Mesenteric fat pad (tissue), 1 donor: ENCODE data around the gene MAST2. TPM values are rescaled to one million over a fixed set of nuclear protein-coding genes. Genes with fewer than 3 reads are reported as not detected.
"Not testable (repeated sequence)": the region's sequence is repeated elsewhere in the genome, so short reads cannot be mapped to it uniquely, and the experiment has no call there.

ENCODE experiments used
- DNase-seq: peaks from one replicate; pipeline ENCODE4 v3.0.0-alpha.2; 2020; ENCODE audit warnings: low spot score
- total RNA-seq: library from RNA; stranded (reverse); fragmentation: NEBNext Ultra II Directional; extraction: Animal tissue kit (Norgen Biotek cat#: 25700); gene quantifications from one replicate; pipeline ENCODE4 v1.2.1, GENCODE V29; 2021
- donor health status: DM: yes; HTN: yes; CAD: no.

The MAST2 gene
- total RNA-seq, 1 donor from 2014 or later: 24.8 TPM

DNA sequence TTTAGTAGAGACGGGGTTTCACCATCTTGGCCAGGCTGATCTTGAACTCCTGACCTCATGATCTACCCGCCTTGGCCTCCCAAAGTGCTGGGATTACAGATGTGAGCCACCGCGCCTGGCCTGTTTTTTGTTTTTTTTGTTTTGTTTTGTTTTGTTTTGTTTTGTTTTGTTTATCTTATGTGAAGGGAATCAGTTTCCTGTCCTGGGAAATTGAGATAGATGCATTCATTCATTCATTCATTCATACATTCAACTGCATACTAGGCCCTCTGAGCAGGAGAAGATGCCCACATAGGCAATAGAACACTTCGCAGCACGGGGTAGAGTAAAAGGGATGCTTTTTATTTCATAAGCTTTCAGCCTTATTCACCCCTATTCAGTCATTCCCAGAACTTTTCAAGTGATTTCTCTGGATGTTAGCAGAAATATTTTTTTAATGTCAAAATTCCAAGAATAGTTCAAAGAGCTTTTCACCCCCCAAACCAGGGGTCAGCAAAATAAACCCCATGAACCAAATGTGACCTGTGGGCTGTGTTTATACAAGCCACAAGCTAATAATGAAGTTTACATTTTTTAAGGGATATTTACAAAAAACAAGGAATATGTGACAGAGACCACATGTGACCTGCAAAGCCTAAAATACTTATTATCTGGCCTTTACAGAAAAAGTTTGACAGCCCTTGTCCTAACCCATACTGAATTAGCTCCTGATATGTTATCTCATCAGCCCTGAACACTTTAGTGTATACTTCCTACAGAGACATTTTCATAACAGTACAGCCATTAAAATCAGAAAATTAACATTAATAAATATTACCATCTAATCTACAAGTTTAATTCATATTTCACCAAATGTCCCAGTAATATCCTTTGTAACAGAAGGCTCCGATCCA lies 127.1 kb downstream of the MAST2 start:
- DNase-seq: no peak

DNA sequence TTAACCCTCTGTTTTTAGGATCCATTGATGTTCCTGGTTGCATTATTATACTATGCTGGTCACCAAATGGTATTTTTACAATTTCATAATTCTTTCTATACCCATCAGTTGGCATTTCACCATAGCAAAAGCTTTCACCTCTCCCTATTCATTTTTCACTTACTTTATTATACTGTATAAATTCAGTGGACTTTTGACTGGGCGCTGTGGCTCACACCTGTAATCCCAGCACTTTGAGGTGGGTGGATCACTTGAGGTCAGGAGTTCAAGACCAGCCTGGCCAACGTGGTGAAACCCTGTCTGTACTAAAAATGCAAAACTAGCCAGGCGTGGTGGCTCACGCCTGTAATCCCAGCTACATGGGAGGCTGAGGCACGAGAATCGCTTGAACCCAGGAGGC lies 128.8 kb downstream of the MAST2 start:
- DNase-seq: not testable (repeated sequence)

DNA sequence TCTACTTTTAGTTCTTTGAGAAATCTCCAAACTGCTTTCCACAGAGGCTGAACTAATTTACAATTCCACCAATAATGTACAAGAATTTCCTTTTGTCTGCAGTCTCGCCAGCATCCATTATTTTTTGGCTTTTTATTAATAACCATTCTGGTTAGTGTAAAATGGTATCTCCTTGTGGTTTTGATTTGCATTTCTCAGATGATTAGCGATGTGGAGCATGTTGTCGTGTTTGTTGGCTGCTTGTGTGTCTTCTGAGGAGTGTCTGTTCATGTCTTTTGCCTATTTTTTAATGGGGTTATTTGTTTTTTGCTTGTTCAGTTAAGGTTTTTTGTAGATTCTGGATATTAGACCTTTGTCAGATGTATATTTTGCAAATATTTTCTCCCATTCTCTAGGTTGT lies 131.5 kb downstream of the MAST2 start:
- no peak for DNase-seq

GRCh38 chr1:45938029-45938428 lies 134.6 kb downstream of the MAST2 start:
- DNase-seq: no peak

GRCh38 chr1:45942411-45942810 lies 139.0 kb downstream of the MAST2 start:
- DNase-seq: no peak

GRCh38 chr1:45943185-45943584 lies 139.8 kb downstream of the MAST2 start:
- no peak for DNase-seq

DNA sequence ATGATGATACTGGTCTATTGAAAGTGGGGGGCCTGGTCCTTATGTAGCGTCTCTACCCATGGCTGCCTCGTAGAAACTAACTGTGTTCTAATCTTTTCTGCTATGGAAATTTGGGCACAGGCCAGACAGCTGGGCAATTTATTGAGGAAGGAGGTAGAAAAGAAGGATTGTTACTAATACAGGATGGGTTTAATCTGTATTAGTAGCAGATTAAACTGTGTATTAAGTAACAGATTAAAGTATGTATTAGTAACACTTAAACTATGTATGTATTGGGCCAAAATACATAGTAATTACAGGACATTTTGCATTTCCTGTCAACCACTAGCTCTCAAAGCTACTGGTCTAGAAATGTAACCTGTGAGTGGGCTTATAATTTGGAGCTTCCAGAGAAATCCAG lies 142.0 kb downstream of the MAST2 start:
- DNase-seq: no peak

GRCh38 chr1:45949462-45949861 lies 146.1 kb downstream of the MAST2 start:
- not testable (repeated sequence) for DNase-seq

GRCh38 chr1:45952072-45952471 lies 148.7 kb downstream of the MAST2 start:
- no peak for DNase-seq

DNA sequence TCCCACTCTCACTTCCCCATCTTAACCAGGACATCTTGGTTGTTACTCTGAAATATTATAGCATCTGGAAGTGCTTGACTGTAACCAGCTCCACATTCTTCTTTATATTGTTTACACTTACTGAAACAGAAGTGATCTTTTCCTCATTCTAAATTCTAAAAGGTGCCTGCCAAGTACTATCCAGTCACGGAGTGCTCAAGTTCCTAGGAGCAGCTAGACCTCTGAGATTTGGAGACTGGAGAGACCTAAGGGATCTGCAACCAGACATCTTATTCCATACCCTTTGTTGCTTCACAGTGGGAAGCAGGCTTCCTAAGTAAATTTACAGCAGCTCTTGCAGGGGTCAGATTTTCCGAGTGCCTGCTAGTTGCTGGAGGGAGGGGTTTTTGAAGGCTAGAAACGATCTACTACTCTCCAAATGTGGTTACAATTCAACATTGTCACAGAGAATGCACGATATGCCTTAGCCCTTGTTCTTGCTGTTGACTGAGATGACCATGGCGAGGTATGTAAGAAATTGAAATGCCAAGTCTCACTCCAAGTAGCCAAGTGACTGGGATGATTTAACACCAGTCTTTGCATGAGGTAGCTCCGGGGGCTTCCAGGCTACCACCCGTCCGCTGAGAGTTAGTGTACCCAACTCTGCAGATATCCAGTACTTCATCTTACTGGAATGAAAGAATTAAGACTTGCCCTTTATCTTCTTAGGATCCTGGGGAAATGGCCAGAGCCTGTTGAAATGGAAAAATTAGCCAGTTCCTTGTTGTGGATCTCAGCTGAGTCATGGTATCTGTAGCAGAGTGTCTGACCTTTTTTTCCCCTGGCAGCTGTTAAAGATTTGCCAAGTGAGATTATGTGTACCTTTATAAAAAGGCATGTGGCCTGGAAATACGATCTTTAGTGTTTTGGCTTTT lies 150.8 kb downstream of the MAST2 start:
- no peak for DNase-seq

- no peak for DNase-seq
Observed at GRCh38 chr1:45957684-45958083, 154.3 kb downstream of the MAST2 start.

DNA sequence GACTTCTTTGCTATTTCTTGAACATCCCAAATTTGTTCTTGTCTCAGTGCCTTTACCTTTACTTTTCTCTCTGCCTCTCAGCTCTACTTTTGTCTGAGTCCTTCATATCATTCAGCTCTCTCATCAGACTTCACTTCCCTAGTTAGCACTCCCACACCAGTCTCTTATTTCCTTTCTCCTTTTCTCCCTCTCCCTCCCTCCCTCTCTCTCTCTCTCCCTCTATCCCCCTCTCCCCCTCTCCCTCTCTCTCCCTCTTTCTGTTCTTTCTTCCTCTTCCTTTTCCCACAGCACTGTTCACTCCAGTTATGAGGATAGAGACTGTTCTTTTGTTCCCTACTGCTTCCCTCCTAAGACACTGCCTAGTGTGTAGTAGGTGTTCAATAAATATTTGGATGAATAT lies 154.9 kb downstream of the MAST2 start:
- DNase-seq: no peak

DNA sequence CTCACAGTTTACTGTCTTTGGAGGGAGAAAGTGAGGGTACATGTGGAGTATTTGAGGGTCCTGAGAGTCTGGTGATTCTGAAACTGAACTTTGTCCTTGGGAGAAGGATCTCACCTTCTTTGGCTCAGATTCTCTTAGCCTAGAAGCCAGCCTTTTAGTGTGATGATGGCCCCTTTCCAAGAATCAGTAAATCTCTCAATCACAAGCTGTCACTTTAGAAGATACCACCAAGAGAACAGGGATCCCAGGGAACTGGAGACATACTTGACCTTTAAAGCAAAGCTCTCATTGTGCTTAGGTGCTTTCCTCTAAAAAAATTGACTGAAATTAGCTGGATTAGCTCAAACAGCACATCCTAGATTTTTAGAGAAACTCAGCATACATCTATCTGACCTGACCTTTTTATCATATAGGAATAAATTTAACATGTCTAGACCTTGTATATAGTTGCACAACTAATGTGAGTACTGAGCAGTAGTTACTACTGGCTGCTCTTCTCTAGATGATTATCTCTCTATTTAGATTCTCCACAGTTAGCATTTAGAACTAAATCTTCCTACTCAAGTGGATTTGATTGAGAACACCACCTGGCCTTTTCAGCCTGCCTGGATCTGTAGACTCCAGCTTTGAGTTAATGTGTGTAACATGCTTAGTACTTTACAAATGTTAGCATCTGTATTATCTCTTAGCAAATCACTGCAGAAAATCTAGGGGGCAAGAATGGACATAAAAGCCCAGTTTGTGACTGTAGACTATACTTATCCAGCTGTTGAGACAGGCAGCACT lies 157.7 kb downstream of the MAST2 start:
- no peak for DNase-seq

DNA sequence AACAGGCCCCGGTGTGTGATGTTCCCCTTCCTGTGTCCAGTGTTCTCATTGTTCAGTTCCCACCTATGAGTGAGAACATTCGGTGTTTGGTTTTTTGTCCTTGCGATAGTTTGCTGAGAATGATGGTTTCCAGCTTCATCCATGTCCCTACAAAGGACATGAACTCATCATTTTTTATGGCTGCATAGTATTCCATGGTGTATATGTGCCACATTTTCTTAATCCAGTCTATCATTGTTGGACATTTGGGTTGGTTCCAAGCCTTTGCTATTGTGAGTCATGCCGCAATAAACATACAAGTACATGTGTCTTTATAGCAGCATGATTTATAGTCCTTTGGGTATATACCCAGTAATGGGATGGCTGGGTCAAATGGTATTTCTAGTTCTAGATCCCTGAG lies 158.5 kb downstream of the MAST2 start:
- not testable (repeated sequence) for DNase-seq

GRCh38 chr1:45968941-45969666 lies 165.7 kb downstream of the MAST2 start:
- DNase-seq: no peak

DNA sequence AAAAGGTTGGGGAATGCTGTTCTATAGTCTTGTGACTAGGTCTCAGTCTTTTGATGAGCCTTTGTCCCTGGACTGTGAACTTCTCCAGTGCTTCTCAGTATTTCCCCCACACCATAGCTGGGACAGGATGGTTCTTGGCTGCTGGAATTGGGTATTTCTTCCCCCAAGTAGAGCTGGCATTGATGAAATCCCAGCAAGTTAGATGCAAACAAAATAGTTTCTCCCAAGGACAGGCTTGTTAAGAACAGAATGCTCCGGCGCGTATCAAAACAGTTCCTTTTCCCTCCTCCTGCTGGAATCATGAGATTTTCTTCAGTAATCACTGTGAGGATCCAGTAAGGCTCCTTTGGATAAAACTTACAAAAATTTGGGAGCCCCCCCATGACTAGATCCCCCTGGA lies 166.5 kb downstream of the MAST2 start:
- no peak for DNase-seq

DNA sequence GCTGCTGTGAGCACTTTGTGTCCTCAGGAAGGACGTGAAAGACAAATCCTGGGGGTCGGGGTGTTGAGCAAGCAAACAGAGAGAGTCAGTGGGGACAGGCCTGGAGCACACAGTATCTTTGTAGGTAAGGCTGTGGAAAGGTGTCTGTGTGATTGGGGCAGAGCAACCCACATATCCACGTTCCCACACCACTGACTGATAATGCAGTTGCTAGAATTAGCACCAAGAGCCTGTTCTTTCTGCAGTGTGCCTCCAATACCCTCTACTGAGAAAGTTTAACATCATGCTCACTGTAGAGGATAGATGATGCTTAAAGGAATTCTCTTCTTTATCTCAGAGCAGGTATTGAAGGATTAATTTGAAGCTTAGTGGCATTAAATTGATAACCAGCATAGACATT lies 167.9 kb downstream of the MAST2 start:
- DNase-seq: no peak

DNA sequence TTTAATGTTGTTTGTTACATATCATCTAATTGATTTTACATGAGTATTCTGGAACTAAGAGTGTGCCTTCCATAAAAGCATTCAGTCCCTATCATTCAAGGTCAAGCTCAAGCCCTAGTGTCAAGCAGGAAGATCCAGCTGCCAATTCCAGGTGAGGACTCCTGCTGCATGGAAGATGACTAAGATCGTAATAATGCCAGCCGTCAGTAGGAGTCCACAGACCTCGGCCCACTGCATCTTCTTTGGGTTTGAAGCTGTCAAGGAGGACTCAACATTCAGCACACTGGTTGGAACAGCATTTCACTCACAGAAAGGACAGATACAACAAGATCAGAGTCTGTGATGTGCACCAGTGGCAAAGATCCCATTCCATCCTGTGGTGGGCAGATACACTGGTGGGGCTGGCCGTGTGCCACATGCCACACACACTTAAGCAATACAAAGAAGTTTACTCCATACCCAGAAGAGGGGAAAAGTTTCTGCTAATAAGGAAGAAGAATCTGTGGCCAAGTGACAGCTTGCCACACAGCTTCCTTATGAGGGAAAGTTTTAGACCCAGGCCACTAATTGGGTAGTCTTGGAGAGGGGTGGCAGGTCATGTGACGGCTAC lies 168.6 kb downstream of the MAST2 start:
- no peak for DNase-seq

GRCh38 chr1:45972621-45973020 lies 169.2 kb downstream of the MAST2 start:
- DNase-seq: no peak

DNA sequence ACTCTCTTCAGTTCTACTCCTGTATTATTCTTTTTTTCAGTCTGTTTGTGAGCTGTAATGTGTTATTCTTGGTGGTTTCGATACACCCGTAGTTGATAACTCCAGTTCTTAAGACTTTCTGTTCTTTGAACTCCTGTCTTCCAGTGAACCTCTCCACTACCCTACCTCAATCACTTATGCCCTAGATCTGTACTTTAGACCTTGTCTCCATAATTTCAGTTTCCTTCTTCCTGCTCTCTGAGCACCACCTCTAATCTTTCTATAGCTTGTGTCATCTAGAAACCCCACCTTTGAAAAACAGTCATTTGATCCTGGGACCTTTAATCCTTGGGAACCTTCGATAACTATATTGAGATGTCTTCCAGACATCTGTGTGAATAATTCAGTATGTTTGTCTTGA lies 169.7 kb downstream of the MAST2 start:
- DNase-seq: no peak
